ENCODE measurements around the gene ATP6V0D1.

ATP6V0D1 gene

DNA sequence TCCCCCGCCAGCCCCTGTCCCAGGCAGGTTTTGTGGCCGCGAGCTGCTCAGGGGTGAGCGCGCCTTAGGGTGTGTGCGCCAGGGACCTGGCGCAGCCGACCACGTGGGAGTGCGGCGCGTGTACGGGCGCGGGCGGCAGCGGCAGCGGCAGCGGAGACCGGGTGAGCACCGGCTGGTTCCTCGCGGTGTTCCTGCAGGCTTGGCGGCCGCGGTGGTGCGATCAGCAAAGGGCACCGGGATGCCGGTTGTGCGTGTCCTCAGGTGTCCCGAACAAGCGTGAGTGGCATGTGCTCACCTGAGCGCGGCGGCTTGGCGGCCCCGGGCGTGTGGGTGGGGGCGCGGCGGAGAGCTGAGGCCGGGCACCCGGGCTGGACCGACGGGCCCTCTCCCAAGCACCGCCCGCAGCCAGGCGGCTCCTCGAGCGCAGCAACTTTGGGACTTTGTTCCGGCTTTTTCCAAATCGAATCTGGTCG, 50.4 kb downstream of the ATP6V0D1 start:
- no peaks in the 10 kb centered on the region for H4K20me1 ChIP-seq (ENCODE audit: insufficient read depth, low read length)
- H3K4me2 ChIP-seq (ENCODE audit: low read depth, low read length) = peak overlapping the region; percentile 95
- H3K36me3 ChIP-seq (replicated peaks; ENCODE audit: insufficient read depth, low read length) = no peaks in the 10 kb centered on the region
- no peaks in the 10 kb centered on the region for H3K4me1 ChIP-seq (ENCODE audit: low read length)
- TF ChIP-seq EZH2phosphoT487 (IDR thresholded peaks at IDR 0.05; ENCODE audit: low read length) = no peak
- TF ChIP-seq EZH2 (optimal IDR thresholded peaks at IDR 0.05; ENCODE audit: low read depth, low read length) = no peak
- TF ChIP-seq, protein P1, sequence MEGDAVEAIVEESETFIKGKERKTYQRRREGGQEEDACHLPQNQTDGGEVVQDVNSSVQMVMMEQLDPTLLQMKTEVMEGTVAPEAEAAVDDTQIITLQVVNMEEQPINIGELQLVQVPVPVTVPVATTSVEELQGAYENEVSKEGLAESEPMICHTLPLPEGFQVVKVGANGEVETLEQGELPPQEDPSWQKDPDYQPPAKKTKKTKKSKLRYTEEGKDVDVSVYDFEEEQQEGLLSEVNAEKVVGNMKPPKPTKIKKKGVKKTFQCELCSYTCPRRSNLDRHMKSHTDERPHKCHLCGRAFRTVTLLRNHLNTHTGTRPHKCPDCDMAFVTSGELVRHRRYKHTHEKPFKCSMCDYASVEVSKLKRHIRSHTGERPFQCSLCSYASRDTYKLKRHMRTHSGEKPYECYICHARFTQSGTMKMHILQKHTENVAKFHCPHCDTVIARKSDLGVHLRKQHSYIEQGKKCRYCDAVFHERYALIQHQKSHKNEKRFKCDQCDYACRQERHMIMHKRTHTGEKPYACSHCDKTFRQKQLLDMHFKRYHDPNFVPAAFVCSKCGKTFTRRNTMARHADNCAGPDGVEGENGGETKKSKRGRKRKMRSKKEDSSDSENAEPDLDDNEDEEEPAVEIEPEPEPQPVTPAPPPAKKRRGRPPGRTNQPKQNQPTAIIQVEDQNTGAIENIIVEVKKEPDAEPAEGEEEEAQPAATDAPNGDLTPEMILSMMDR (IDR thresholded peaks at IDR 0.05; ENCODE audit: low read length) = no peak
- no peaks in the 10 kb centered on the region for H3K9me3 ChIP-seq (replicated peaks; ENCODE audit: insufficient read depth, low read length)
- H3K4me3 ChIP-seq (ENCODE audit: low read length) = peak overlapping the region; percentile 61
- no peaks in the 10 kb centered on the region for H3K79me2 ChIP-seq (ENCODE audit: low read length)
- H3K27me3 ChIP-seq (replicated peaks; ENCODE audit: insufficient read depth, low read length) = peaks cover 38% of the 10 kb centered on the region
- H2AFZ ChIP-seq (ENCODE audit: low read length) = peak overlapping the region; percentile 94
- H3K9ac ChIP-seq (ENCODE audit: low read length) = no peak overlapping the region
- no peaks in the 10 kb centered on the region for H3F3A ChIP-seq (ENCODE audit: insufficient read depth, low read length)
- H3K9me2 ChIP-seq (replicated peaks; ENCODE audit: insufficient read depth, low read length) = no peaks in the 10 kb centered on the region
- no peak overlapping the region for H3K27ac ChIP-seq (ENCODE audit: low read length)
- DNase-seq = peak; percentile 14

DNA sequence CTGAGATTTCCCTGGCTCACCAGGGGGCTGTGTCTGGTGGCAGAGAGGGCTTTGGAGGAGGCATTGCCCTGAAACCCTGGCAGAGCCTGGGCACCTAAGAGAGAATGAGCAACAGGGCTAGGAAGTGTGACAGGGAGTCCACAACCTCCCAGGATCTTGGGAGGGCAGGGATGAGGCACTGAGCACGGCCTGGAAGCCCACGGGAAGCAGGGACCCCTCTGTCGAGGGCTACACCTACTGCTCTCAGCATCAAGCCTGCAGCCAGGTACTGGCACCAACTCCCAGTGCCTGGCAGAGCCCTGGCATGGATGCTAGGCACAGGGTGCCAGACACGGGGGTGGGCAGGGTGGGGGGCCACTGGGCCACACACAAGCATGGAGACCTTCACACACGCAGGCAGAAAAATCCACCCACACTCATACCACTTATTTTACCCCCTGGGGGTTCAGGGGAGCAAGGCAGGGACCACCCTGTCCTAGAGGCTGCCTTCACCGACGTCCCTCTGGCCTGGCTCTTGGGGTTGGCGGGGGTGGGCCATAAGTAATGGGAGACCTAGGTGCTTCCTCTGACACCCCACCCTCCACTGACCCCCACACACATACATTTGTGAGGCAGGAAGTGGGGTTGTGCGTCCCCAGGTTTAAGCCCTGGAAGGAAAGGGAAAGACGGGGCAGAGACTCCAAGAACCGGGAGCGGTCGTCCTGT, 51.0 kb downstream of the ATP6V0D1 start:
- Histone ChIP-seq H2AFZ (ENCODE audit: low read length) (peak overlapping the region; percentile 94), H3K4me2 (ENCODE audit: low read depth, low read length) (peak overlapping the region; percentile 95), H3K27ac (ENCODE audit: low read length) (no peak overlapping the region), H4K20me1 (ENCODE audit: insufficient read depth, low read length) (no peaks in the 10 kb centered on the region), H3K9ac (ENCODE audit: low read length) (no peak overlapping the region), H3F3A (ENCODE audit: insufficient read depth, low read length) (no peaks in the 10 kb centered on the region), H3K4me3 (ENCODE audit: low read length) (peak overlapping the region; percentile 61), H3K9me3 (replicated peaks; ENCODE audit: insufficient read depth, low read length) (no peaks in the 10 kb centered on the region), H3K36me3 (replicated peaks; ENCODE audit: insufficient read depth, low read length) (no peaks in the 10 kb centered on the region), H3K79me2 (ENCODE audit: low read length) (no peaks in the 10 kb centered on the region), H3K27me3 (replicated peaks; ENCODE audit: insufficient read depth, low read length) (peaks cover 44% of the 10 kb centered on the region), H3K4me1 (ENCODE audit: low read length) (no peaks in the 10 kb centered on the region), H3K9me2 (replicated peaks; ENCODE audit: insufficient read depth, low read length) (no peaks in the 10 kb centered on the region)
- TF ChIP-seq EZH2phosphoT487 (IDR thresholded peaks at IDR 0.05; ENCODE audit: low read length) = no peak
- no peak for TF ChIP-seq EZH2 (optimal IDR thresholded peaks at IDR 0.05; ENCODE audit: low read depth, low read length)
- no peak for DNase-seq

DNA sequence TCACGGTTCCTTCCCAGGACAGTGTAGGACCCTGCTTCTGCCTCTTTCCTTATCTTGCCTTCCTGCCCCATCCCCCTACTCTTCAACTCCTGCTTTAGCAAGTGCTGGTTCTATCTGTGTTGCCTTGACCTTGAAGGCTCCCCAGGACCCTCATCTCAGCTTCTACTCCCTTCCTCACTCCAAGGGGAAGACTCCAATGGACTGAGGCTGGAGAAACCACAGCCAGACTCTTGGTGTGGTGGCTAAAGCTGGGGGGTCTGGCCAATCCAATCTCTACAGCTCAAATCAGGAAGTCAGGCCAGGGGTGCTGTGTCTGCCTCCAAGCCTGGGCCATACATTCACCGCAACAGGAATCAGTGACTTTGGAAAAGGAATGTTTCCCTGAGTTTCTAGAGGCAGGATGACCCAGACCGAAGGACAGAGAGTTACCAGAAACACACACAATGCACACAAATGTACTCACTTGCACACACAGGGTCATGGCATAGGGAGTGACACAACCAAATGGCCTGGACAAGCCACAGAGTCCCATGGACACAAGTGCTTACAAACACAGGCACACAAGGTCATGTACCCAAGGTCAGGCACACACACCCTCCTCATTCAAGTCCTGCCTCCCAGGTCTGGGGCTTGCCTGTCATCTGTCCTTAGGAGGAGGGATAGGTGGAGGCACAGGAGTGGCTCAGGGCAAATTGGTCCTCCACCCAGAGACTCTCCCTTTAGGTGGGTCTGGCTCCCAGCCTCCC, 51.7 kb downstream of the ATP6V0D1 start:
- H3K4me3 ChIP-seq (ENCODE audit: low read length) = no peak overlapping the region
- H3K9me2 ChIP-seq (replicated peaks; ENCODE audit: insufficient read depth, low read length) = no peaks in the 10 kb centered on the region
- no peaks in the 10 kb centered on the region for H3F3A ChIP-seq (ENCODE audit: insufficient read depth, low read length)
- peaks cover 51% of the 10 kb centered on the region for H3K27me3 ChIP-seq (replicated peaks; ENCODE audit: insufficient read depth, low read length)
- no peak overlapping the region for H2AFZ ChIP-seq (ENCODE audit: low read length)
- no peak for TF ChIP-seq EZH2 (optimal IDR thresholded peaks at IDR 0.05; ENCODE audit: low read depth, low read length)
- no peak for TF ChIP-seq EZH2phosphoT487 (IDR thresholded peaks at IDR 0.05; ENCODE audit: low read length)
- TF ChIP-seq, protein P1 (IDR thresholded peaks at IDR 0.05; ENCODE audit: low read length) = no peak
- H3K4me2 ChIP-seq (ENCODE audit: low read depth, low read length) = no peak overlapping the region
- H3K79me2 ChIP-seq (ENCODE audit: low read length) = no peaks in the 10 kb centered on the region
- no peak overlapping the region for H3K27ac ChIP-seq (ENCODE audit: low read length)
- H3K9ac ChIP-seq (ENCODE audit: low read length) = no peak overlapping the region
- no peak for DNase-seq
- H4K20me1 ChIP-seq (ENCODE audit: insufficient read depth, low read length) = no peaks in the 10 kb centered on the region
- H3K4me1 ChIP-seq (ENCODE audit: low read length) = no peaks in the 10 kb centered on the region
- no peaks in the 10 kb centered on the region for H3K36me3 ChIP-seq (replicated peaks; ENCODE audit: insufficient read depth, low read length)
- H3K9me3 ChIP-seq (replicated peaks; ENCODE audit: insufficient read depth, low read length) = no peaks in the 10 kb centered on the region
